Measurements from ENCODE around the gene MLLT3.

Gene MLLT3

DNA sequence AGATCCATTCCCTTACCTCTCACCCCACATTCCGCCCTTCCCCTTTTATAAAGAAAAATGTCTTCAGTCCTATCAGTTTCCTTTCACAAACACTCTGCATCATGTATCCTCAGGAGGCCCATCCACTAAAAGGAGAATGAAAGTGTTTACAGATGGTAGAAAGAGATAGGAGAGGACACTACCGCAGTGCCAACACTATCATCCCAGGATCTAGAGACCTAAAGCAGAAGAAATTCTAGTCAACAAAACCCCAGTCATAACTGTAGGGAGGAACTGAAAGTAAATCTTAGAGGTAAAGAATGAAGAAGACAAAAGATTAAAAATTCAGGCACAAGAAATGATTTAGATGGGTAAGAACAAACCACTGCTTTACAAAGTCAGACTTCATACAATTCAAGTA lies 114.1 kb downstream of the MLLT3 start:
- FAIRE-seq, result no peak

DNA sequence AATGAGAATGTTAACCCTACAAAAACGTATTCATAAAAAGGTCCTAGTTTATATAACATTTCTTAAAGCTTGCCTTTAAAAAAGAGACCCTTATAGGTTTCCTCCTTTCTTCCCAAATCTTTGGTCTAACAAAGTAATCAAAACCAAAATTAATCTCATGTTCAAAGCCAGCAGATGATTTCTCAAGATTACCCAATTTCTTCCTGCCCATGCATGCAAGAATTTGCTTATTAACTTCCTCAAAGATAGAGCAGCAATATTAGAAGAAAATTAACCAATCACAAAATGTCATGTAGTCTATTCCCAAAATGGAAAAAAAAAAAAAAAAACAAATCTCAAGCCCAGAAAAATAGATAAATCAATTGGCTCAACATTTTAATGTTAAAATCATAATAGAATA lies 114.9 kb downstream of the MLLT3 start:
- no peak for FAIRE-seq

DNA sequence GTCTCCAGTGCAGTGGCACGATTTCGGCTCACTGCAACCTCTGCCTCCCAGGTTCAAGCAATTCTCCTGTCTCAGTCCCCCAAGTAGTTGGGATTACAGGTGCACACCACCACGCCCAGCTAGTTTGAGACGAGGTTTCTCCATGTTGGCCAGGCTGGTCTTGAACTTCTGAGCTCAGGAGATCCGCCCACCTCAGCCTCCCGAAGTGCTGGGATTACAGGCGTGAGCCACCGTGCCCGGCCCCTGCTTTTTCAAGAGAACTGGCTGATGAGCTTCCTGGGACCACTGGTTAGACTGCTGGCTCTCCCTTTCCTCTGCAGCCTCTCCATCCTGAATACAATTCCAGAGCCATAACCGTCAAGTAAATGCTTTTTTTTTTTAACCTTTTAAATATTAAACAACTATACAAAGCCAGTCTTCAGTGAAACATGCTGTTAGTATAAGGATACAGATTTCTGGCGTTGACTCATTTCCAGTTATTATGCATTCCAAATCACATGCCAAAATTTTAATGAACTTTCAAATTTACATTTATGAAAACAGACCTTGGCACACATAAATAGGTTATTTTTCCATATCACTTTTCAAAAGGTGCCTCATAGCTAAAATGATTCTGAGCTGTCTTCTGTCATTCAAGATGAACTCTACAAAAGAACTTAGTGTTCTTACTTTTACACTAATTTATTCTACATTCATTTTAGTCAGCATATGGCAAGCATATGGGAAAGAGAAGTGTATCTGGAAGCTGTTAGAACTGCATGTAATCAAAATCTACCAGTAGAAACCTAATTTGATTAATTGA lies 116.0 kb downstream of the MLLT3 start:
- no peak for FAIRE-seq

DNA sequence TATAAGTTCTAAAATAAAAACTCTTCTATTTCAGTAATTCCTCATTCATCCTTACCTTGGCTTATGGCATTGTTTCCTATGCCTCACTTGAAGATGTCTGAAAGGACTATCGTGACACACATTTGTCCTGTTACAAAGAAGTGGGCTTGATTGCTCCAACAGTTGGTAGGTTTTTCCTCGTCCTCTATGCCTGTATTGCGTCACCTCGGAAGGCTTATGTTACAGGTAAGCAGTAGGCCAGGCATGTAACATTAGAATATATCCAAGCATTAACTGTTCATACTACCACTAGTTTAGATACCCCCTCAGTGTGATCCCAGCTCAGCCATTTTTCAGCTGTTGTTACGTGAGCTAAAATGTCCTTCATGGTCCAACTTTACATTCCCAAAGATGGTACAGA lies 116.7 kb downstream of the MLLT3 start:
- no peak for FAIRE-seq

DNA sequence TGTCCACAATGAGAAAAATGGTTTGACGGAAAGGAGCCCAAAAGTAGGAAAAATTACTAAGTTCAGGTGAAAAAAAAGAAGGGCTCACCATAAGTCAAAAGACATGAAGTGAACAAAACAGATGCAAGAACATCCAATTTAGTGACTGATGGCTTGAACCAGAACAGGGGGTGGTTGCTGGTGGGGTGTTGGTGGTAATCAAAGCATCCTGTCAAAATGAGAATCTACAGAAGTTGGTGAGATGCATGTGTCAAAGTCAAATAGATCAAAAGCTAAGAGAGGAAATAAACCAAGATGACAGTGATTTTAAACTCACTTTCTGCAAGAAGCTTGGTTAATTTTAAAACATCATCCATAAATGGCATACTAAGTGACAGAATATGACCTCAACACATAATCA lies 117.4 kb downstream of the MLLT3 start:
- no peak for FAIRE-seq

DNA sequence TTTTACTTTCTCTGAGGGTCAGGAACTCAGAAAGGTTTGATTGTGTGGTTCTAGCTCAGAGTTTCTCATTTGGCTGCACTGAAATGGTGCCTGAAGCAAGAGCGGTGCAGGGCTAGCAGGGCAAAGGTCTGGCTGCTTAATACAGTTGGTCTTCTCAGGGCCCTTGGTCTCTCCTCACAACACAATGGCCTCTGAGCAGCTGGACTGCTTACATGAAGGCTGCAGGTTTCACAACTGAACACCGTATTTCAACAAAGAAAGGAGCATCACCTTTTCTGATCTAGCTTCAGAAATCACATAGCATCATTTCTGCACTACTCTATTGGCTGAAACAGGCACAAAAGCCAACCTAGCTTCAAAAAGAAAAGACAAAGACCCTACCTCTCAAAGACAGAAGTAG lies 122.2 kb downstream of the MLLT3 start:
- no peak for FAIRE-seq

DNA sequence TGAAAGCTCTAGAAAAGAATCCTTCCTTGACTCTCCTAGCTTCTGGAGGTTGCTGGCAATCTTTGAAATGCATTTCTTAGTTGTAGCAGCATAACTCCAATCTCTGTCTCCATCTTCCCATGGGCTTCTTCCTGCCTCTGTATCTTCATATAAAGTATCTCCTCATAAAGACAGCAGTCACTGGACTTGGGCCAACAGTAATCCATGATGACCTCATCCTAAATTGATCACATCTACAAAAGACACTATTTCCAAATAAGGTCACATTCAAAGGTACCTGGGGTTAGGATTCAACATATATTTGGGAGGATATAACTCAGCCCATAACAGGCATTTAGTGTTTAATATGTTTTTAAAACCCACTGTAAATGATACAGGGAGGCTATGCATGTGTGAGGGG lies 123.3 kb downstream of the MLLT3 start:
- no peak for FAIRE-seq

DNA sequence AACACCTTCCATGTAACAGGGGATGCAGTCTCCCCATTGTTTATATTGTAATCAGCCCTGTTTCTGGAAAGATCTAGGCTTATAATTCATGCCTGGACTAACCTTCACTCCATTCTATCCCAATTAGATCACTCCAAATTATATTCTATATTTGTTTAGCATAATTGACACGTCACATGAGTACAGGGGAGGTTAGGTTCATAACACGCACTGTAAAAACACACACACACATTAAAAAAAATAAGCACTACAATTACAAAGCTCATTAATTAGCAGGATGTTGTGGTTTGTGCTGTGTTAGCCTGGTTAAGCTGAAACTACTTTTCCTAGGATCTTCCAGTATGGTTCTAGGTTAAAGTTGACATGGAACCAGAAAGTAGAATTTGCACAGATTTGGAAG lies 126.0 kb downstream of the MLLT3 start:
- FAIRE-seq, result no peak

DNA sequence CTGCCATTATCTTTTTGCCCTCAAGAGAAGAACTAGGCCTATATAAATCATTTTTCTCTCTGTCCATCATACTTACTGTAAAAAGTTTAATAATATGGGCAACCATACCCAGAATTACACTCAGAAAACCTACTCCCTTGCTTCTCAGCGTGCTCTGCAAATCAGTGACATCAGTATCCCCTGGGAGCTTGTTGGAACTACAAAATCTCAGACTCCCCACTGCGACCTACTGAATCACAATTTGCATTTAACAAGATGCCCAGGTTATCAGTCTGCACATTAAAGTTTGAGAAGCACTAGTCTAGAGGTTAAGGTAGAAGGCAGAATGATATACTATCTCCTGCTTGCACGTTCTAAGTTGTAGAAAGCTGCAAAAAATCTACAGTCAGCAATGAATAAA lies 127.2 kb downstream of the MLLT3 start:
- no peak for FAIRE-seq

DNA sequence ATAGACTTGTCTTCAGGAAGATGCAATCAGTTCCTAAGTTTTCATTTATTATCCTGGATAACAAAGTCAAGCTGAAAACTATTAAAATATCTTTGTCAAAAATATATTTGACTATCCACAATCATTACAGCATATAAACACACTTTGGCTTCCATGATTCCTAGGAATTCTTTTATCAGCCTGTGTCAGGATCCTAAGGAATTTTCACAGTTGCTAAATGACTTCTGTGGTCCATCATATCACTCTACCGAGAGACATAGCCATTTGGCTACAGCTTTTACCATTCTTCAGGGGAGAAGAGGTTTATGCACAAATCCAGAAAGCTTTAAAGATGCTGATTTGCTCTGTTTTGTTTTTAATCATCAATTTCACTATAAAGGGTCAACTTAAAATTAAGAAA lies 128.3 kb downstream of the MLLT3 start:
- no peak for FAIRE-seq

DNA sequence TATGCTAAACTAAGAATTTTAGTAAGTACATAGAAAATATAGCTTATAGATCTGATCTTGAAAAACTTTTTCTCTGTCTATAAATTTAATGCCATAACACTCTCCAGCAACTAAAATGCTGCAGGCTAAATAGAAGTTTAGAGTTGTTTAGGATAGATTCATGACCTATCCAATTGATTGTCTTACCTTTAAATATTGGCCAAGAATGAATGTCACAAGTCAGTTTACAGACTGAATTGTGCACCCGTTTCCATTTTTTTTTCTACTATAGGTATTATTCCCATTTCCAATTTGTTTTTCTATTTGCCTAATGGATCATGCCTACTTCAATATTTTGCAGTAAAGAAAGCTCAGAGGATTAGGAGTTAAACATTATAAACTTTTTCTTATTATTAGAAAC lies 129.5 kb downstream of the MLLT3 start:
- FAIRE-seq, result no peak

DNA sequence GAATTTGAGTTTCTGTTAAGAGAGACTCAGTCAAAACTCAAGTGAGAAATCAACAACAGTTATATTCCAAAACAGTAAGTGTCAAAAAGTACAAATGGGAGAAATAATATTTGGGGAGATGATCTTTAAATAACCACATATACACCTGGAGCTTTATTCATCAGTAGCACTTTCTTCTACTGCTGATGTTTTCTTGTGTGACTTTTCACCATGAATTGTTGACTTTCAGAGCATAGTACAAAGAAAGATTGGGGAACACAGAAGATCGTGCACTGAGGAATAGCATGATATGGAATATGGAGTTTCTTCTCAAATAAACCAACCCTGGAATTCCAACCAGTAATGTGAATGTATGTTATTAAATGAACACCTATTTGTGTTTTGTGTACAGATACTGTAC lies 130.7 kb downstream of the MLLT3 start:
- FAIRE-seq, result no peak

DNA sequence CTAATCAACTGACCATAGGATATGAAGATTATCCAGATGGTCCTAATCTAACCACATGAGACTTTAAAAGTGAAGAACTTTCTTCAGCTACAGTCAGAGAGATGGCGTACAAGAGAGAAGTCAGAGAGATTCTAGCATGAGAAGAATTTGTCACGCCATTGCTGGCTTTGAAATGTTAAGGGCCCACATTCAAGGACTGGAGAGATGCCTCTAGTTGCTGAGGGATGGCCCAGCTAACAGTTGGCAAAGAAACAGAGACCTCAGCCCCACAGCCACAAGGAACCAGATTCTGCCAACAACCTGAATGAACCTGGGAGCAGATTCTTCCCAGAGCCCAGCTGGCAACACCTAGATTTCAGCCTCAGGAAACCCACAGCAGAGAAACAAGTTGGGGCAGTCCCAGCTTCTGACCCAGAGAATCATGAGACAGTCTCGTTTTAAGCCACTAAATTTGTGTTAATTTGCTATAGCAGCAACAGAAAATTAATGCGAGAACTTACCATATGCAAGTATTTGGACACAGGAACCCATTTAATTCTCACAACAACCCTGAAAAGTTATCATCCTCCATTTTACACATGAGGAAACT lies 132.0 kb downstream of the MLLT3 start:
- no peak for FAIRE-seq

DNA sequence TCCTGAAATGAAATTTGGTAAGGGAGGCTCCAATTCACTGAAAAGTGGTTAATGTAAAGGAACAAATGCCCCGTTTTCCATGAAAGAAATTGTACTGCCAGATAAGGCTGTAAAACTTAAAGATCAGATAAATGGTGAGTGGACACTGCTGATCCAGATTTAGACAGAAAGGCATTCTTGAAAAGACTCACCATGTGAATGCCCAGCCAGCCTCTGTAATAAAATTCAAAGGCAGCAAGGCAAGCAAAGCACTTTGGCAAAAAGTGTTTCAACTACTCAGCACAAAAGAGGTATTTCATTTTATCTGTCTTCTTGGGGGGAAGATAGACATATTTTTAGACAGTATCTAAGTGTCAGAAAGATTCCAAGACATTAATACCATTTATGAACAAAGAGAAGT lies 133.6 kb downstream of the MLLT3 start:
- no peak for FAIRE-seq

DNA sequence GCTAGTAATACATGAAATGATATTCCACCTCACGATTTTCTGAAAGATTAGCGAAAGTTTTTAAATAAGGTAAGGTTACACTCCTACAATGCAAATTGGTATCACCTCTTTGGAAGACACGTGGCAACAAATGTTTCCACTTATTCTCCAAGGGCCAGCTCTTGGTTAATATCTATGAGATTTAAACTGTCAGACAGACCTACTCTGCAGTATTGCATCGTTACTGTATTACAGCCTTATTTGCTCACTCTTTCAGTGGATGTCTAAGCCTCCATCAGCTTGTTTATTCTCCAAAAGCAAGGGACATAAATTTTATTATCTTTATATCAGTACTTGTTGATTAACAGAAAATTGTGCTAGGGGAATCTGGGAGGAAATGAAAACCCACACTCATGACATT lies 135.7 kb downstream of the MLLT3 start:
- no peak for FAIRE-seq

DNA sequence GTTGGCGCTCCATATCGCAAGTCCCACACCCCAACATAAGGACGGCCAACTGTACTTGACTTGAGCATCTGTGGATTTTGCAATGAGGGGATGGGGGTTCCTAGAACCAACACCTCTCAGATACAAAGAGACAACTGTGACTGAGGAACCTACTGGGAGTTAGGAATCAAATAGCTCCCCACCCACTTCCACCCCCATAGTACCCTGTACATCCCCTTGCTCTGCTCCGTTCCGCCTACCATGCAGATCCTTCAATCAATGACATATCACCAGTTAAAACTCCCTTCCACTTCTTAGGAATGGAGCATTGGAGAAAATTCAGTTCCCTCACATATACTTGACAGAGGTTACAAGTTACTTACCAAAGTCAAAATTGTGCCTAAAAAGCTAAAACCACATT lies 140.9 kb downstream of the MLLT3 start:
- no peak for FAIRE-seq

DNA sequence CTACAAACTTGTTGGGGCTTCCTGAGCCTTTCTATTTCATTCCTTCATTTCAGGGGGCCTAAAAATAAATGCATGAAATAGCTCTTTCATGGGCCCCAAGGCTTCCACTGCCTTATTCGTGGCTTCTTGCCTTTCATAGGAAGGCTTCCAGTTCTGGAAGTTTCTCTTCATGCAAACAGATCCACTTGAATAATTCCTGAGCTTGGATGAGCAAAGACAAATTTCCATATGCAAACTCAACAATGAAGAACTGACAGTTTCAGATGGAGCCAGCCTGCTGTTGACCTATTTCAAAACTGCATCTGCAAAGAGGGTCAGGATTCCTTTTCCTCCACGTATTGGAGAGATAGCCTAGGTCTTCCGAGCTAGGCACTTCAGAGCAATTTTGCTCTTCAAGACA lies 142.1 kb downstream of the MLLT3 start:
- no peak for FAIRE-seq

DNA sequence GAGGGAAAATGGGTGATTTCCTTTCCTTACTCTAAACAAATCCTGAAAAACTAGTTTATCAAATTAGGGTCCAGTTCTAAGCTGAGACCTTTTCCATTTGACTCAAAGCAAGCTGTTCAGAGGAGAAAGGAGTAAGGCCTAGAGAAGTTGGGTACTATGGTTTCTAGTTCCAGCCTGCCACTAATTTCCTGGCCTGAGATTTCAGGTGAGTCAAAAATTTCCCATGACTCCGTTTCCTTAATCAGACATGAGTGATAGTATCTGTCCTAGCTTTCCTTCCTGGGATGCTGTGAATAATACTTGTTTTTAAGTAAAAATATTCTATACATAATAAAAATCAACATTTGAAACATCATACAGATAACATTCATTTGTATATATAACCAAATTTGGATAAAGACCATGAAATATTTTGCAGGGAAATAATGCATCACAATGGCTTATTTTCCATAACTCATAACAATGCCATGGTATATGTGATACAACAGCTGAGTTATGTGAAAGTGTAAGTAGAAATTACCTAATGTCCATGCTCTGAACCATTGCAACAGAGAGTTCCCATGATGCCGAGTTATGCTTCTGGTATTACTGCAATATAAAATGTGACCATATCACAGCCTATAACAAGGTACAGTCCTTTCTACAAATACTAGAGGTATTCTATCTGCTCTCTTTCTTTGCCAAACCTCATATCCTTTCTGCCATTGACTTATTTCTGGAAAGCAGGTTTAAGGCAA lies 142.7 kb downstream of the MLLT3 start:
- no peak for FAIRE-seq

DNA sequence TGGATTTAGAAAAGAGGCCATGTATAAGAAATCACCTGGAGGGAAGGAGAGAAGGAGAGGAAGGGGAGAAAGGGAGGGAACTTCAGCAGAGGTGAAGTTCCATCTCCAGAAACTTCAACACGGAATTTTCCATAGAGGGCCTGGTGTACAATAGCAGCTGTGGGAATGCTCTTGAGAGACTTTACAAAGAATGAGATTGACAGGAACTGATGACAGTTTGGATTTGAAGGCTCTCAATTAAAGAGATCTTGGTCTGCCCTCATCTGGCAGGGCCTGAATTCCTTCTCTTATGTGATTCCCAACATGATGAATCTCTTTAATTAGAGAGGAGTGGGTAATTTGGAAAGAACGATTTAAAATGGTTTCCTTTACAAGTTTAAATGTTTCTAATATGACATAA lies 143.5 kb downstream of the MLLT3 start:
- no peak for FAIRE-seq

DNA sequence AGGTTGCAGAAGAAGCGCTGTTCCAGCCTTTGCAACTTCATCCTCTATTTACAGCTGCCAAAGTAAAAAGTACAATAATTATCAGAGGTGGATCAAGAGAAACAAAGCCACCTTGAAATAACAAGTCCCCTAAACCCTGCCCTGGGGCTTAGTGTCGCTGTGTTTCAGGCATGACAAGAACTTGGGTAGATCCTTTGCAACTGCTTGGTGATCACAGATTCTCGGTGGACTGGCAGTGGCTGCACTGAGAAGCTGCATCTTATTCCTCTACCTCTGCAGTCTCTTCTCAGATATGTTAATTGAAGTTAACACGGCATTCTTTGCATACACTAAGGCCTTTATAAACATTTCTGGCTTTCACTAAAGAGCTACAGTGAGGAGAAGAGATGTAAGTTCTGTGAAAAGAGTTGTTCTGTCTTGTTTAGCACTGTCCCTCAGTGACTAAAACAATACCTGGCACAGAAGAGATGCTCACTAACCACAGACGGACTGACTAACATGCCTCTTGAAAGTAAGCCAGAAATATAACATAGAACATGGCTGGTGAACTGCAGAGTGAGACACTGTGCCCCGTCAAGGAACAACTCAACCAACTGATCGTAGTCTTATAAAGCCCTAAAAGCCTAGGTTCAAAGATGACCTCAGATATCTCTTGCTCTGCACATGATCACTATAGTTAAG lies 144.2 kb downstream of the MLLT3 start:
- no peak for FAIRE-seq

DNA sequence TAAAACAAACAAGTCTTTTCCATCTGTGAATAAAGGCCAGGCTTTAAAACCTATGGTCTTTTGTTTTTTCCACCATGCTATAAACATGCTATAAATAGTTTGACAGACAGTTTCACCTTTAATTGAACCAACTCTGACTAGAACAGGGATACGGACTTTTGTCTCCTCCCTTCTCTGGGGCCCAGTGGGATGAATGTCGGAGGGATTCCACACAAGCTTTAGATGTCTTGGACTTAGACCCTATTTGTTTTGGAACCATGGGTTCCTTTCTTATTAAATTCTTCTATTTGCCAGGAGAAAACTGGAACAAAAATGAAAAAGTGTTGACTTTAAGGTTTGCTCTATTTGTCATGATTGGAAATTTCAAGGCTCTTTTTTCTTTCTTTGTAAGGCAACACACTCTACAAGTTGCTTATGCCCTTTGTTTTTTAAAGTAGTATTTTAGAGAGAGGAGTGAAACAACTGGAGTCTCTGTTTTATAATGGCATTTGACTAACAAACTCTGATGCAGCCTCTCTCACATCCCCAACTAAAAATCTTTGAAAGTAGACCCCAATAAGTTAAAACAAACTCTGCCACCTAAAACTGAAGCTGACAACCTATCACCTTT lies 145.3 kb downstream of the MLLT3 start:
- no peak for FAIRE-seq

DNA sequence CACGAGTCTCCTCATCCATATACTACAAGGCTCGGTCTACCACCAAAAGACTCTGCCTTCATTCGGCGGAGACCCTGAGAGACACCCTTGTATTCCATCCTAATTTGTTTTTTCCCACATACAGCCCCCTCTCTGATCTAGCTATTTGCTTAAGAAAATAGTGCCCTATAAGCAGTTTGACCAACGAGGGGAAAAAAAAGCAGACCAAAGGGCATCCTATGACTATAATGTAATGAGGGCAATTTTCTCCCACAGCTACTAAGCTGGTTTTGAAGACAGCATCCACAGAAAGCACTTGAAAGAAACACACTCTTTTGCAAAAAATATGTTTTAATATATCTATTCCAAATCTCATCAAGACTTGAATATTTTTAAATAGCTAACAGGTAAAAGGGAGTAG lies 147.8 kb downstream of the MLLT3 start:
- FAIRE-seq, result no peak

DNA sequence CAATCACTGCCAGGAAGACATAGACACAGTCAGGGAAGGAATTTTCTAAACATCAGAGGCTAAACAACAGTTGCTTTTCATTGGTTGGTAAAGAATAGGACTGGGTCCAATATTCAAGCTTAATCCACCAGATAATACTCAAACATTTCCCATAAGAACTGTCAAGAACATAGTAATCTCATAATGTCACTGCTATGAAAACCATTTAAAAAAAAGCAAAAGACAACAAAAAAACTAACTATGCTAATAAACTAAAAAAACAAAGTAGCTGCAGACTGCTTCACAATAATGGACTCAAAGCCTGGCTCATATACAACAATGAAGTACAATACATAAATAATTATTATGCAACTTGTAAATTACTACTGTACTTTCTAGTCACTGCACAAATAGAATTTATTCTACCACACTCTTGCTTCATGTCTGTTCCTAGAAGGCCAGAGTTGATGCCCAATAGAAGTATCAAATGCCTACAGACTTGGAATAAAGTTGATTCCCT lies 148.7 kb downstream of the MLLT3 start:
- FAIRE-seq, result no peak
